H9 (cell line): ENCODE results near the gene MAP3K9. TPM values are rescaled to one million over a fixed set of nuclear protein-coding genes. Genes with fewer than 3 reads are reported as not detected.

Experiments used
- DNase-seq: peaks from one replicate; pipeline ENCODE4 v3.0.0-alpha.2; 2017
- H2AFZ ChIP-seq: one replicate; pipeline ENCODE4 v1.6.1; 2013; ENCODE audit warnings: mild to moderate bottlenecking, low read length, control low read depth, moderate library complexity
- H2AK5ac ChIP-seq: 2 replicates; pipeline ENCODE4 v1.6.1; 2013; ENCODE audit warnings: low read length, control low read depth, mixed read lengths; ENCODE audit not compliant: insufficient read length
- H2BK120ac ChIP-seq: one replicate; pipeline ENCODE4 v1.6.1; 2013; ENCODE audit warnings: low read depth, mild to moderate bottlenecking, low read length, control low read depth, inconsistent platforms; ENCODE audit not compliant: poor library complexity, severe bottlenecking
- H2BK12ac ChIP-seq: 2 replicates; pipeline ENCODE4 v1.6.1; 2013; ENCODE audit warnings: low read length, control low read depth, mixed read lengths, low read depth; ENCODE audit not compliant: insufficient read length
- H2BK15ac ChIP-seq: 2 replicates; pipeline ENCODE4 v1.6.1; 2013; ENCODE audit warnings: low read depth, low read length, control low read depth
- H2BK20ac ChIP-seq: one replicate; pipeline ENCODE4 v1.6.1; 2013; ENCODE audit warnings: low read depth, mild to moderate bottlenecking, low read length, control low read depth, inconsistent platforms; ENCODE audit not compliant: poor library complexity, severe bottlenecking
- H2BK5ac ChIP-seq: 2 replicates; pipeline ENCODE4 v1.6.1; 2013; ENCODE audit warnings: low read length, control low read depth, mixed read lengths; ENCODE audit not compliant: insufficient read length
- H3K14ac ChIP-seq: 2 replicates; pipeline ENCODE4 v1.6.1; 2013; ENCODE audit warnings: low read length, control low read depth; ENCODE audit not compliant: insufficient read depth
- H3K18ac ChIP-seq: 2 replicates; pipeline ENCODE4 v1.6.1; 2013; ENCODE audit warnings: low read depth, mild to moderate bottlenecking, mixed read lengths, low read length, control low read depth; ENCODE audit not compliant: insufficient read length
- H3K23ac ChIP-seq: 2 replicates; pipeline ENCODE4 v1.6.1; 2013; ENCODE audit warnings: low read length, control low read depth, mixed read lengths, low read depth; ENCODE audit not compliant: insufficient read length
- H3K23me2 ChIP-seq: 2 replicates; pipeline ENCODE4 v1.6.1; 2013; ENCODE audit warnings: low read depth, mild to moderate bottlenecking, mixed read lengths, low read length, control low read depth; ENCODE audit not compliant: insufficient read length, poor library complexity, severe bottlenecking
- H3K27ac ChIP-seq: 2 replicates; pipeline ENCODE4 v1.5.1; 2013; ENCODE audit warnings: low read length, control low read depth, mixed read lengths, low read depth; ENCODE audit not compliant: insufficient read length
- H3K27me3 ChIP-seq: 2 replicates; pipeline ENCODE4 v1.6.1; 2013; ENCODE audit warnings: low read length, control low read depth, inconsistent platforms; ENCODE audit not compliant: insufficient read depth
- H3K4ac ChIP-seq: 2 replicates; pipeline ENCODE4 v1.6.1; 2013; ENCODE audit warnings: low read depth, mild to moderate bottlenecking, control low read depth, inconsistent platforms, low read length, moderate library complexity
- H3K4me1 ChIP-seq: 2 replicates; pipeline ENCODE4 v1.6.1; 2013; ENCODE audit warnings: low read length, control low read depth, inconsistent platforms; ENCODE audit not compliant: insufficient read depth
- H3K4me2 ChIP-seq: 2 replicates; pipeline ENCODE4 v1.6.1; 2013; ENCODE audit warnings: low read length, control low read depth, mixed read lengths; ENCODE audit not compliant: insufficient read length, insufficient read depth
- H3K56ac ChIP-seq: 2 replicates; pipeline ENCODE4 v1.6.1; 2013; ENCODE audit warnings: low read depth, mild to moderate bottlenecking, mixed read lengths, low read length, control low read depth; ENCODE audit not compliant: insufficient read length
- H3K79me1 ChIP-seq: 2 replicates; pipeline ENCODE4 v1.6.1; 2013; ENCODE audit warnings: low read depth, mild to moderate bottlenecking, moderate library complexity, low read length, control low read depth, inconsistent platforms; ENCODE audit not compliant: insufficient read depth, poor library complexity, severe bottlenecking
- H3K79me2 ChIP-seq: 2 replicates; pipeline ENCODE4 v1.6.1; 2013; ENCODE audit warnings: low read length, control low read depth, inconsistent platforms; ENCODE audit not compliant: insufficient read depth
- H3K9ac ChIP-seq: 2 replicates; pipeline ENCODE4 v1.6.1; 2013; ENCODE audit warnings: low read length, control low read depth, mixed read lengths; ENCODE audit not compliant: insufficient read length; ENCODE audit errors: extremely low read depth
- H3K9me3 ChIP-seq: one replicate; pipeline ENCODE4 v1.6.1; 2013; ENCODE audit warnings: low read depth, low read length, inconsistent platforms; ENCODE audit not compliant: control insufficient read depth
- H3T11ph ChIP-seq: one replicate; pipeline ENCODE4 v1.6.1; 2013; ENCODE audit warnings: mild to moderate bottlenecking, low read length, control low read depth, inconsistent platforms
- H4K20me1 ChIP-seq: one replicate; pipeline ENCODE4 v1.6.1; 2013; ENCODE audit not compliant: control insufficient read depth, insufficient read length, insufficient read depth
- H4K5ac ChIP-seq: 2 replicates; pipeline ENCODE4 v1.6.1; 2013; ENCODE audit warnings: low read depth, mild to moderate bottlenecking, mixed read lengths, low read length, control low read depth; ENCODE audit not compliant: insufficient read length
- H4K8ac ChIP-seq: replicated peaks from 2 replicates; pipeline ENCODE4 v1.6.1; 2013; ENCODE audit warnings: low read length, control low read depth, mixed read lengths, low read depth; ENCODE audit not compliant: insufficient read length
- H4K91ac ChIP-seq: 2 replicates; pipeline ENCODE4 v1.6.1; 2013; ENCODE audit warnings: low read depth, mild to moderate bottlenecking, moderate library complexity, mixed read lengths, low read length, control low read depth; ENCODE audit not compliant: insufficient read length
- H3K27ac Mint-ChIP-seq, 3 experiments: 2 replicates in 2 of 3; 3 replicates in 1 of 3; pipeline ENCODE4 v1.8.0; 2020 to 2021; ENCODE audit warnings: mixed read lengths in 3 of 3, mild to moderate bottlenecking in 1 of 3, moderate library complexity in 1 of 3
- H3K27me3 Mint-ChIP-seq: 2 replicates; pipeline ENCODE4 v1.8.0; 2021; ENCODE audit warnings: low read depth, mild to moderate bottlenecking, moderate library complexity, mixed read lengths
- H3K36me3 Mint-ChIP-seq, 3 experiments: 2 replicates in 2 of 3; 3 replicates in 1 of 3; pipeline ENCODE4 v1.8.0; 2020 to 2021; ENCODE audit warnings: low read depth in 3 of 3, mixed read lengths in 3 of 3; ENCODE audit not compliant: insufficient read depth in 1 of 3
- H3K4me1 Mint-ChIP-seq, 2 experiments: 2 replicates each; pipeline ENCODE4 v1.8.0; 2020; ENCODE audit warnings: mixed read lengths in 2 of 2
- H3K4me3 Mint-ChIP-seq, 2 experiments: 2 replicates in 1 of 2; 3 replicates in 1 of 2; pipeline ENCODE4 v1.8.0; 2020 to 2021; ENCODE audit warnings: mild to moderate bottlenecking in 2 of 2, mixed read lengths in 2 of 2, moderate library complexity in 1 of 2
- H3K9me3 Mint-ChIP-seq, 2 experiments: 2 replicates in 1 of 2; 3 replicates in 1 of 2; pipeline ENCODE4 v1.8.0; 2020; ENCODE audit warnings: mild to moderate bottlenecking in 2 of 2, mixed read lengths in 2 of 2, moderate library complexity in 1 of 2
- CTCF ChIP-seq: fragments of 200-600 bp; sonication (generic); conservative IDR thresholded peaks from 3 replicates; pipeline ENCODE4 v1.8.0; 2021; ENCODE audit warnings: antibody characterized with exemption, mild to moderate bottlenecking
- WGBS: extraction: QIAGEN DNeasy Blood & Tissue Kit; methylation state at CpG from one replicate; pipeline ENCODE4 v1.1.7; 2013; ENCODE audit warnings: missing lambda C conversion rate, low lambda C conversion rate, mixed read lengths; ENCODE audit not compliant: insufficient read length; ENCODE audit errors: extremely low coverage; 5-methylcytosine and 5-hydroxymethylcytosine counted together
- total RNA-seq: library from RNA; stranded (reverse); gene quantifications from 2 replicates; pipeline ENCODE4 v1.2.1, GENCODE V29; 2021

The MAP3K9 gene
- total RNA-seq, 1 experiment from 2014 or later, result 20.0 TPM

DNA sequence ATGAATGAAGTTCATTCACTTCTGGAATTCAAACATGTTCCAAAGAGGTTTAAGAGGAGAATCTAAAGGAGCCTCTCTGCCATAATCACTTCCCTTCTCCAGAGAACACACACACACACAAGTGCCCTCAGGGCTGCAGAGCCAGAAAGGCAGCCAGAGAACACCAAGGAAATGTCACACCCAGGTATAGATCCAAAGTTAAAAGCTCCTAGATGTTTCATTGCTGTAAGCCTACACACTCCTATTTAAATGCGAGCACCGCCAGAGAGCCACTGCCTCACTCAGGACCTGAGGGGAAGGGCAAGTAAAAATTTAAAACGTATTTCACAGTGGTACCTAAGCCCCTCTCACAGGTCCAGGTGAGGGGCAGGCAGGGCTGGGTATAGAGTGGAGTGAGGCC is 85.2 kb downstream of the MAP3K9 start:
- no peak overlapping the region for H3K4ac ChIP-seq
- no peak overlapping the region for H3T11ph ChIP-seq
- Mint-ChIP-seq H3K27me3 (no peaks in the 10 kb centered on the region), H3K4me3 (no peak overlapping the region), H3K4me1 (peaks cover 20 to 22% of the 10 kb centered on the region in 2 experiments), H3K9me3 (no peaks in the 10 kb centered on the region), H3K36me3 (peaks cover 6 to 15% (median 10%) of the 10 kb centered on the region in 3 experiments), H3K27ac (no peak overlapping the region)
- H3K56ac ChIP-seq, result no peak overlapping the region
- no peaks in the 10 kb centered on the region for H3K79me1 ChIP-seq
- no peak overlapping the region for H2BK12ac ChIP-seq
- no peak overlapping the region for H2AK5ac ChIP-seq
- H4K5ac ChIP-seq, result no peak overlapping the region
- no CpG with 5 or more reads among the region's 3 CpGs for WGBS
- DNase-seq, result no peak
- no peak overlapping the region for H2BK20ac ChIP-seq
- H3K9me3 ChIP-seq, result no peaks in the 10 kb centered on the region
- H3K18ac ChIP-seq, result no peak overlapping the region
- no peak overlapping the region for H4K91ac ChIP-seq
- no peaks in the 10 kb centered on the region for H3K27me3 ChIP-seq
- no peak overlapping the region for H3K23ac ChIP-seq
- H3K9ac ChIP-seq, result no peak overlapping the region
- H2AFZ ChIP-seq, result no peak overlapping the region
- TF ChIP-seq CTCF, result no peak
- H3K27ac ChIP-seq, result no peak overlapping the region
- H4K8ac ChIP-seq, result no peak overlapping the region
- H2BK15ac ChIP-seq, result no peak overlapping the region
- H4K20me1 ChIP-seq, result no peaks in the 10 kb centered on the region
- no peaks in the 10 kb centered on the region for H3K79me2 ChIP-seq
- H3K14ac ChIP-seq, result no peak overlapping the region
- H3K23me2 ChIP-seq, result no peaks in the 10 kb centered on the region
- no peak overlapping the region for H3K4me2 ChIP-seq
- no peak overlapping the region for H2BK5ac ChIP-seq
- H2BK120ac ChIP-seq, result no peak overlapping the region
- no peaks in the 10 kb centered on the region; the same call in 1 of the 2 replicates for H3K4me1 ChIP-seq
